Adrenal gland (tissue), 12 donors: ENCODE data around the gene ADAMTS12. TPM values are rescaled to one million over a fixed set of nuclear protein-coding genes. Genes with fewer than 3 reads are reported as not detected.

Source experiments
- DNase-seq, 7 donors: peaks; one replicate each; pipeline ENCODE4 v3.0.0-alpha.2; 2019 to 2020
- H3K27ac ChIP-seq, 5 donors: fragments of 200-600 bp; sonication (generic) in 4 of 5; 1 replicate in 3 of 5; 2 replicates in 2 of 5; pipeline versions ENCODE4 v1.5.1 to v1.8.0; 2016 to 2020; ENCODE audit warnings: mild to moderate bottlenecking in 1 of 5
- H3K27me3 ChIP-seq: fragments of 200-600 bp; 2 replicates; pipeline ENCODE4 v1.8.0; 2021
- H3K36me3 ChIP-seq, 2 donors: fragments of 200-600 bp; replicated peaks in 1 of 2; 1 replicate in 1 of 2; 2 replicates in 1 of 2; pipeline versions ENCODE4 v1.5.1 to v1.8.0; 2018 to 2022
- H3K4me1 ChIP-seq, 2 donors: fragments of 200-600 bp; replicated peaks in 1 of 2; 1 replicate in 1 of 2; 2 replicates in 1 of 2; pipeline versions ENCODE4 v1.5.1 to v1.8.0; 2018 to 2021
- H3K4me3 ChIP-seq, 4 donors: fragments of 200-600 bp; sonication (generic) in 3 of 4; one replicate each; pipeline ENCODE4 v1.5.1; 2016 to 2018
- H3K9me3 ChIP-seq, 3 donors: fragments of 200-600 bp; sonication (generic) in 1 of 3; replicated peaks in 1 of 3; 1 replicate in 2 of 3; 2 replicates in 1 of 3; pipeline versions ENCODE4 v1.5.1 to v1.8.0; 2016 to 2021
- POLR2A ChIP-seq, 2 donors: fragments of 450-650 bp; IDR thresholded peaks; one replicate each; pipeline ENCODE4 v1.6.1; 2017; ENCODE audit warnings: antibody characterized with exemption in 2 of 2, mild to moderate bottlenecking in 2 of 2, moderate library complexity in 1 of 2
- WGBS, 4 donors: extraction: QIAGEN DNeasy Blood & Tissue Kit in 2 of 4; methylation state at CpG; one replicate each; pipeline versions ENCODE4 v1.1.5 to v1.1.7; 2013 to 2017; 5-methylcytosine and 5-hydroxymethylcytosine counted together
- intact Hi-C, 2 donors: fragments of 100-400 bp; cut with DNase I; formaldehyde crosslinking; loops; one replicate each; pipeline versions ENCODE4 v1.14.1 to v1.15.0; 2022 to 2023
- polyA plus RNA-seq, 3 donors: library from polyadenylated mRNA; stranded (reverse); fragments of 200-250 nt in 2 of 3; fragments of 350-450 nt in 1 of 3; fragmentation: Illumina TruSeq in 1 of 3; extraction: RNeasy Lipid Tissue Mini Kit (QIAGEN cat#74804) in 1 of 3; gene quantifications; one replicate each; pipeline ENCODE4 v1.2.3, GENCODE V29; 2013 to 2014
- total RNA-seq, 9 donors: library from RNA; depleted of rRNA in 4 of 9; stranded (reverse); fragments of >200 nt in 4 of 9; fragments of 120-200 nt in 1 of 9; fragmentation: NEBNext Ultra II Directional in 1 of 9; extraction: Animal tissue kit (Norgen Biotek cat#: 25700) in 1 of 9; gene quantifications; one replicate each; pipeline versions ENCODE4 v1.1.0 to v1.2.4, GENCODE V29; 2013 to 2023
- TF ChIP-seq, protein P1 (sequence below), 6 experiments: fragments of 450-650 bp in 4 of 6; fragments of 200-600 bp in 2 of 6; sonication (generic) in 1 of 6; IDR thresholded peaks; 1 replicate in 5 of 6; 2 replicates in 1 of 6; pipeline versions ENCODE4 v1.5.1 to v1.8.0; 2016 to 2021; ENCODE audit warnings: antibody characterized with exemption in 6 of 6, mild to moderate bottlenecking in 2 of 6, moderate library complexity in 1 of 6
- donor health status: healthy with polysubstance abuse.
- donor health status: Bipolar disorder and iron deficiency.
- donor health status: DM: yes; HTN: yes; CAD: no.
- donor health status: DM: no; HTN: no; CAD: no.
- donor health status: DM: no; HTN: no; CAD: no.
- donor health status: DM: yes; HTN: yes; CAD: no.

The ADAMTS12 gene
- total and polyA plus RNA-seq, 12 donors = 1.9 to 76.1 (median 10.5) TPM

DNA sequence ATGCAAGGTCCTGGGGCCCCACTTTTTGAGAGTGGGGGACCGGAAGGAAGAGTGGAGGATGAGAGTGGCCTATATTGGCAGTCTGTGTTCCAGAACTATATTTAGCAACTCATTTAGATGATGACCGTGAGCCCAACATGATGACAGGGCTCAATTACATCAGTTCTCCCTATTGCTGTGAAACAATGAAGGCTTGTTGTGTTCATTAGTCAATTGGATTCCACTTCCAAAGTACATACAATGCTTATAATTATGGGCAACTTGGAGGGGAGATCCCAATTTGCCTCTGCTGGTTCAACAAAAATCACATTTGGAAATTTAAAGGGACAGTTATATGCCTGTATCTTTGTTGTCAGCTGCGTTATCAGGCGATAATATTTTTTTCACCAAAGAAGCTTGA is 360.0 kb downstream of the ADAMTS12 start:
- Histone ChIP-seq H3K27ac (no peak overlapping the region), H3K4me1 (peaks cover 0 to under 1% of the 10 kb centered on the region in 2 donors), H3K4me3 (no peak overlapping the region), H3K27me3 (no peaks in the 10 kb centered on the region), H3K36me3 (no peaks in the 10 kb centered on the region), H3K9me3 (no peaks in the 10 kb centered on the region)
- no peak for TF ChIP-seq POLR2A (IDR thresholded peaks at IDR 0.05)
- TF ChIP-seq, protein P1, sequence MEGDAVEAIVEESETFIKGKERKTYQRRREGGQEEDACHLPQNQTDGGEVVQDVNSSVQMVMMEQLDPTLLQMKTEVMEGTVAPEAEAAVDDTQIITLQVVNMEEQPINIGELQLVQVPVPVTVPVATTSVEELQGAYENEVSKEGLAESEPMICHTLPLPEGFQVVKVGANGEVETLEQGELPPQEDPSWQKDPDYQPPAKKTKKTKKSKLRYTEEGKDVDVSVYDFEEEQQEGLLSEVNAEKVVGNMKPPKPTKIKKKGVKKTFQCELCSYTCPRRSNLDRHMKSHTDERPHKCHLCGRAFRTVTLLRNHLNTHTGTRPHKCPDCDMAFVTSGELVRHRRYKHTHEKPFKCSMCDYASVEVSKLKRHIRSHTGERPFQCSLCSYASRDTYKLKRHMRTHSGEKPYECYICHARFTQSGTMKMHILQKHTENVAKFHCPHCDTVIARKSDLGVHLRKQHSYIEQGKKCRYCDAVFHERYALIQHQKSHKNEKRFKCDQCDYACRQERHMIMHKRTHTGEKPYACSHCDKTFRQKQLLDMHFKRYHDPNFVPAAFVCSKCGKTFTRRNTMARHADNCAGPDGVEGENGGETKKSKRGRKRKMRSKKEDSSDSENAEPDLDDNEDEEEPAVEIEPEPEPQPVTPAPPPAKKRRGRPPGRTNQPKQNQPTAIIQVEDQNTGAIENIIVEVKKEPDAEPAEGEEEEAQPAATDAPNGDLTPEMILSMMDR (IDR thresholded peaks at IDR 0.05) = no peak
- 70 to 87% (median 81%) methylated on average over 4 of the region's 4 CpGs for WGBS, 4 donors
- intact Hi-C loops = no loop called here
- no peak for DNase-seq

DNA sequence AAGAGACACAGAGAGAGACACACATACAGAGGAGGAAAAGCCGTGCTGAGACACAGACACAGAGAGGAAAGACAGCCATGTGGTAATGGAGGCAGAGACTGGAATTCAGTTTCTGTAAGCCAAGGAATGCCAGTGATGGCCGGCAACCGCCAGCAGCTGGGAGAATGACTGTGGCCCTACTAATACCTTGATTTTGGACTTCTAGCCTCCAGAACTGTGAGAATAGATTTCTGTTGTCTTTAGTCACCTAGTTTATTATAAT is 360.8 kb downstream of the ADAMTS12 start:
- Histone ChIP-seq H3K4me3 (no peak overlapping the region), H3K36me3 (no peaks in the 10 kb centered on the region), H3K9me3 (no peaks in the 10 kb centered on the region), H3K27me3 (no peaks in the 10 kb centered on the region), H3K4me1 (no peaks in the 10 kb centered on the region), H3K27ac (no peak overlapping the region)
- intact Hi-C loops = no loop called here
- 89 to 100% (median 97%) methylated on average over 3 of the region's 3 CpGs for WGBS, 4 donors
- DNase-seq = no peak
- TF ChIP-seq, protein P1 (IDR thresholded peaks at IDR 0.05) = no peak
- no peak for TF ChIP-seq POLR2A (IDR thresholded peaks at IDR 0.05)

DNA sequence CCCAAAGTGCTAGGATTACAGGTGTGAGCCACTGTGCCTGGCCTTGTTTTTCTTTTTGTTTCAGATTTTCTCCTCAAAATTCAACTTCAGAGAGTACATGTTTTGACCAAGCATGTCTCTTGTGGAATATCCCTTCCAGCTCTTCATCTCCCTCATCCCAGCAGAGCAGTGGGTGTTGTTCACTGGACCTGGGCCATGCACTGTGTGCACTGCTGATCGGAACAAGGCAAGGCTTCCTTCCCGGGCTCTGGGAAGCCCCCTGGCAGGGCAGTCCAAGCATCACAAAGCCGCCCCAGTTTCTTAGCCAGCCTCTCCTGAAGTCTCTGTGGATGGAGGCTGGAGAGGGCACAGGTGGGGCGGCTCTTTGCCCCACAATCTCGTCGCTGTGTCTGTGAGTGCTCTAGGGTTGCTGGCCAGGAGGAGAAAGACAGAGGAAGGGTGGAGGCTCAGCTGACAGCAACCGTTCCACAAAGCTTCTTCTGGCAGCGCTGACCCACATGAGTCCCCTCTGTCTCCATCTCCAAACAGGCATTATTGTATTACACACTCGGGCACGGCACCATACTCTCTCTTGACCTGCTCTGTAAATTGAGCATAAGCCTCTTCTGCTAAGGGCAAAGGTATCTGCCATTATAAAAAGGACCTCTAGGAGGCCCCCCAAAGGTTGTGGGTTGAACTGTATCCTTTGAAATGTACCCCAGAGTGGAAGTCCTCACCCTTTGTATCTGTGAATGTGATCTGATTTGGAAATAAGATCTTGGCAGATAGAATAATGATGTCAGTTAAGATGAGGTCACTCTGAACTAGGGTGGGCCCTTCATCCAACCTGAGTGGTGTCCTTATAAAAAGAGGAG is 361.4 kb downstream of the ADAMTS12 start:
- DNase-seq = no peak
- no peaks in the 10 kb centered on the region for H3K36me3 ChIP-seq
- 86 to 92% (median 88%) methylated on average over 9 to 10 of the region's 10 CpGs for WGBS, 4 donors
- no peak for TF ChIP-seq POLR2A (IDR thresholded peaks at IDR 0.05)
- TF ChIP-seq, protein P1 (IDR thresholded peaks at IDR 0.05) = no peak
- no peaks in the 10 kb centered on the region for H3K9me3 ChIP-seq
- H3K4me1 ChIP-seq = no peaks in the 10 kb centered on the region
- intact Hi-C loops = no loop called here
- H3K4me3 ChIP-seq = no peak overlapping the region
- H3K27ac ChIP-seq = no peak overlapping the region
- no peaks in the 10 kb centered on the region for H3K27me3 ChIP-seq

DNA sequence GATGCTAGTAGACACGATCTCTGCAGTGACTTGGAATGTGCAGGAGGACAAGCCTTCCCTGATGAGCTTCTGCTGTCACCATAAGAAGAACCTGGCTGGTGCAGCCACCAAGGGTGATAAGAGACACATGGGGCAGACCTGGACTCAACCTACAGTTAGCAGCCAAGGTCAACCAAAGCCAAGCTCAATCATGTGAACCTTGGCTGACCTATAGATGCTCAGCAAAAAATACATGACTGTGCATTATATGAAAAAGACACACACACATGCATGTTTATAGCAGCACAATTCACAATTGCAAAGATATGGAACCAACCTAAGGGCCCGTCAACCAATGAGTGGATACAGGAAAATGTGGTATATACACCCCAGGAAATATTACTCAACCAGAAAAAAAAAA is 364.1 kb downstream of the ADAMTS12 start:
- intact Hi-C loops = no loop called here
- H3K9me3 ChIP-seq = no peaks in the 10 kb centered on the region
- TF ChIP-seq POLR2A (IDR thresholded peaks at IDR 0.05) = no peak
- TF ChIP-seq, protein P1 (IDR thresholded peaks at IDR 0.05) = no peak
- no peak overlapping the region for H3K4me3 ChIP-seq
- no peaks in the 10 kb centered on the region for H3K27me3 ChIP-seq
- DNase-seq = no peak
- 86 to 94% (median 92%) methylated on average over 2 of the region's 2 CpGs for WGBS, 4 donors
- no peaks in the 10 kb centered on the region for H3K36me3 ChIP-seq
- H3K27ac ChIP-seq = no peak overlapping the region
- no peaks in the 10 kb centered on the region for H3K4me1 ChIP-seq
